Ishikawa (cell line): ENCODE results near the gene HOXD12.

ENCODE experiments used
- CEBPB ChIP-seq: IDR thresholded peaks from 2 replicates; pipeline ENCODE4 v1.6.1; 2012
- EGR1 ChIP-seq: IDR thresholded peaks from 2 replicates; pipeline ENCODE4 v1.6.1; 2012
- EP300 ChIP-seq: IDR thresholded peaks from 2 replicates; pipeline ENCODE4 v1.6.1; 2012; ENCODE audit warnings: borderline replicate concordance
- RAD21 ChIP-seq: IDR thresholded peaks from 2 replicates; pipeline ENCODE4 v1.6.1; 2012; ENCODE audit warnings: low read depth
- TAF1 ChIP-seq: IDR thresholded peaks from 2 replicates; pipeline ENCODE4 v1.6.1; 2012; ENCODE audit warnings: low read depth, mild to moderate bottlenecking
- YY1 ChIP-seq: IDR thresholded peaks from 2 replicates; pipeline ENCODE4 v1.6.1; 2012; ENCODE audit warnings: low read depth
- ZBTB7A ChIP-seq: IDR thresholded peaks from 2 replicates; pipeline ENCODE4 v1.6.1; 2012; ENCODE audit warnings: low read depth
- TF ChIP-seq, protein P1 (sequence below): IDR thresholded peaks from 2 replicates; pipeline ENCODE4 v1.6.1; 2012

DNA sequence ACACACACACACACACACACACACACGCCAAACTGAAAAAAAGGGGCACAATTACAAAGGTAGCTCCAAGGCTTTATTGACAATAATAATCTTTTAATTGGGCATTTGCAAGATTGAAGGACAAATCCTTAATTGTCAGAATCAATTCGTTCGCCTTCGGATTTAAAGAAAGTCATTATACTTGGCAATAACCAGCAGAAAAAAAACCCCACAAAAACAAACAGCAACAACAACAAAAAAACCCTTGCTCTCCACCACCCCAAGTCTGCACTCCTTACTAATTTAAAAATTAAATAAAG is 28.1 kb downstream of the HOXD12 start:
- TF ChIP-seq ZBTB7A (no peak), EGR1 (no peak), EP300 (no peak), YY1 (no peak), CEBPB (no peak), TAF1 (no peak), RAD21 (no peak)
- TF ChIP-seq, protein P1, sequence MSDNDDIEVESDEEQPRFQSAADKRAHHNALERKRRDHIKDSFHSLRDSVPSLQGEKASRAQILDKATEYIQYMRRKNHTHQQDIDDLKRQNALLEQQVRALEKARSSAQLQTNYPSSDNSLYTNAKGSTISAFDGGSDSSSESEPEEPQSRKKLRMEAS: no peak
